Measurements from ENCODE around the gene ZBED4. TPM values are rescaled to one million over a fixed set of nuclear protein-coding genes. Genes with fewer than 3 reads are reported as not detected.

The ZBED4 gene
- total RNA-seq, 1 experiment from 2014 or later = 29.2 TPM

DNA sequence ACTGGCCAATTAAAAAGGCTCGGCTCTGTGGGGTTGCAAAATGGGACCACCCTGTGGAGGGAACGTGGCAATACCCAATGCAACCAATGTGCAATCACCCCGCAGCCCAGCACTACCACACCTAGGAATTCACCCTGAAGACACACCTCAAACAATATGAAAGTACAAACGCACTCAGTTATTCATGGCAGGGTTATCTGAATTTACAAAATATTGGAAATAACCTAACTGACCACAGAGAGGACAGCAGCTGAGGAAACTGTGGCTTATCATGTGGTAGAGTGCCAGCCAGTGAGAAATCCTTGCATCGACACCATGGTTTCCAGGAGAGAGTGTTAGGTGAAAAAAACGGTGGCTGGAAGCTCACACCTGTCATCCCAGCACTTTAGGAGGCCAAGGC is 45.9 kb downstream of the ZBED4 start:
- TF ChIP-seq SP1 (CRISPR knock-in tag; conservative IDR thresholded peaks at IDR 0.05) = no peak
- TF ChIP-seq ZNF121 (CRISPR knock-in tag; IDR thresholded peaks at IDR 0.05) = no peak
- no peak for TF ChIP-seq SOX15 (CRISPR knock-in tag; IDR thresholded peaks at IDR 0.05)
- no peak for TF ChIP-seq ZNF671 (CRISPR knock-in tag; IDR thresholded peaks at IDR 0.05)
- ChIA-PET CTCF (interaction anchor here (0.7 kb wide), 1 partner anchor 131 kb away, joined by 4 read pairs; no protein-coding TSS in a partner anchor), POLR2A (no interaction called here)
- Mint-ChIP-seq H3K27ac (no peak overlapping the region), H3K4me1 (no peaks in the 10 kb centered on the region), H3K4me3 (no peak overlapping the region), H3K9me3 (peaks cover 29% of the 10 kb centered on the region), H3K36me3 (peaks cover 48% of the 10 kb centered on the region), H3K27me3 (ENCODE audit: low read depth) (no peaks in the 10 kb centered on the region; the same call in 1 of the 2 replicates)
- DNase-seq (ENCODE audit: low spot score) (no peak), ATAC-seq (no peak)

- Mint-ChIP-seq H3K27me3 (ENCODE audit: low read depth) (no peaks in the 10 kb centered on the region), H3K27ac (peak overlapping the region; percentile 13; the same call in 1 of the 2 replicates), H3K4me1 (no peaks in the 10 kb centered on the region), H3K4me3 (no peak overlapping the region), H3K36me3 (peaks cover 46% of the 10 kb centered on the region), H3K9me3 (peaks cover 26% of the 10 kb centered on the region)
- TF ChIP-seq CBFB (CRISPR knock-in tag; IDR thresholded peaks at IDR 0.05; ENCODE audit: low read depth) = no peak
- POLR2A ChIA-PET = no interaction called here
- DNase-seq (ENCODE audit: low spot score) = no peak
- CTCF ChIA-PET = no interaction called here
- no peak for ATAC-seq
Measured at GRCh38 chr22:49900441-49901230, 47.0 kb downstream of the ZBED4 start.

GRCh38 chr22:49901457-49901856 is 47.8 kb downstream of the ZBED4 start:
- Mint-ChIP-seq H3K4me1 (no peaks in the 10 kb centered on the region), H3K36me3 (peaks cover 46% of the 10 kb centered on the region), H3K4me3 (no peak overlapping the region), H3K27ac (no peak overlapping the region; the same call in 1 of the 2 replicates), H3K27me3 (ENCODE audit: low read depth) (no peaks in the 10 kb centered on the region), H3K9me3 (peaks cover 26% of the 10 kb centered on the region)
- no peak for DNase-seq (ENCODE audit: low spot score)
- no peak for TF ChIP-seq ZNF416 (CRISPR knock-in tag; IDR thresholded peaks at IDR 0.05)
- no peak for ATAC-seq
- POLR2A ChIA-PET = no interaction called here
- CTCF ChIA-PET = interaction anchor here (0.5 kb wide), 1 partner anchor 63 kb away, joined by 3 read pairs; no protein-coding TSS in a partner anchor

GRCh38 chr22:49903322-49904039 is 49.8 kb downstream of the ZBED4 start:
- H3K9me3 Mint-ChIP-seq = peaks cover 20% of the 10 kb centered on the region
- H3K27me3 Mint-ChIP-seq (ENCODE audit: low read depth) = no peaks in the 10 kb centered on the region
- H3K36me3 Mint-ChIP-seq = peaks cover 46% of the 10 kb centered on the region
- no peak for ATAC-seq
- H3K4me3 Mint-ChIP-seq = no peak overlapping the region
- H3K4me1 Mint-ChIP-seq = no peaks in the 10 kb centered on the region
- DNase-seq (ENCODE audit: low spot score) = no peak
- POLR2A ChIA-PET = no interaction called here
- no peak overlapping the region for H3K27ac Mint-ChIP-seq
- CTCF ChIA-PET = no interaction called here
- TF ChIP-seq KAT7 (CRISPR knock-in tag; IDR thresholded peaks at IDR 0.05; ENCODE audit: borderline replicate concordance) (no peak), RELA (CRISPR knock-in tag; IDR thresholded peaks at IDR 0.05; ENCODE audit: borderline replicate concordance) (no peak)

- Mint-ChIP-seq H3K27me3 (ENCODE audit: low read depth) (no peaks in the 10 kb centered on the region), H3K4me1 (no peaks in the 10 kb centered on the region), H3K27ac (no peak overlapping the region), H3K36me3 (peaks cover 44% of the 10 kb centered on the region), H3K4me3 (no peak overlapping the region), H3K9me3 (peaks cover 17% of the 10 kb centered on the region)
- ChIA-PET POLR2A (no interaction called here), CTCF (no interaction called here)
- no peak for TF ChIP-seq ETV6 (CRISPR knock-in tag; IDR thresholded peaks at IDR 0.05)
- TF ChIP-seq ZBTB21 (CRISPR knock-in tag; IDR thresholded peaks at IDR 0.05; ENCODE audit: borderline replicate concordance) = no peak
- no peak for TF ChIP-seq ATF1 (CRISPR knock-in tag; IDR thresholded peaks at IDR 0.05)
- TF ChIP-seq, protein P1, sequence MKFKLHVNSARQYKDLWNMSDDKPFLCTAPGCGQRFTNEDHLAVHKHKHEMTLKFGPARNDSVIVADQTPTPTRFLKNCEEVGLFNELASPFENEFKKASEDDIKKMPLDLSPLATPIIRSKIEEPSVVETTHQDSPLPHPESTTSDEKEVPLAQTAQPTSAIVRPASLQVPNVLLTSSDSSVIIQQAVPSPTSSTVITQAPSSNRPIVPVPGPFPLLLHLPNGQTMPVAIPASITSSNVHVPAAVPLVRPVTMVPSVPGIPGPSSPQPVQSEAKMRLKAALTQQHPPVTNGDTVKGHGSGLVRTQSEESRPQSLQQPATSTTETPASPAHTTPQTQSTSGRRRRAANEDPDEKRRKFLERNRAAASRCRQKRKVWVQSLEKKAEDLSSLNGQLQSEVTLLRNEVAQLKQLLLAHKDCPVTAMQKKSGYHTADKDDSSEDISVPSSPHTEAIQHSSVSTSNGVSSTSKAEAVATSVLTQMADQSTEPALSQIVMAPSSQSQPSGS (CRISPR knock-in tag; IDR thresholded peaks at IDR 0.05; ENCODE audit: borderline replicate concordance, low read depth) = no peak
- TF ChIP-seq ZNF219 (CRISPR knock-in tag; IDR thresholded peaks at IDR 0.05; ENCODE audit: borderline replicate concordance) = no peak
- no peak for TF ChIP-seq ZNF512 (CRISPR knock-in tag; IDR thresholded peaks at IDR 0.05; ENCODE audit: borderline replicate concordance)
- TF ChIP-seq, protein P2, sequence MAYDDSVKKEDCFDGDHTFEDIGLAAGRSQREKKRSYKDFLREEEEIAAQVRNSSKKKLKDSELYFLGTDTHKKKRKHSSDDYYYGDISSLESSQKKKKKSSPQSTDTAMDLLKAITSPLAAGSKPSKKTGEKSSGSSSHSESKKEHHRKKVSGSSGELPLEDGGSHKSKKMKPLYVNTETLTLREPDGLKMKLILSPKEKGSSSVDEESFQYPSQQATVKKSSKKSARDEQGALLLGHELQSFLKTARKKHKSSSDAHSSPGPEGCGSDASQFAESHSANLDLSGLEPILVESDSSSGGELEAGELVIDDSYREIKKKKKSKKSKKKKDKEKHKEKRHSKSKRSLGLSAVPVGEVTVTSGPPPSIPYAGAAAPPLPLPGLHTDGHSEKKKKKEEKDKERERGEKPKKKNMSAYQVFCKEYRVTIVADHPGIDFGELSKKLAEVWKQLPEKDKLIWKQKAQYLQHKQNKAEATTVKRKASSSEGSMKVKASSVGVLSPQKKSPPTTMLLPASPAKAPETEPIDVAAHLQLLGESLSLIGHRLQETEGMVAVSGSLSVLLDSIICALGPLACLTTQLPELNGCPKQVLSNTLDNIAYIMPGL (CRISPR knock-in tag; IDR thresholded peaks at IDR 0.05) = no peak
- TF ChIP-seq MXD4 (CRISPR knock-in tag; IDR thresholded peaks at IDR 0.05; ENCODE audit: borderline replicate concordance) = no peak
- no peak for TF ChIP-seq NFE2L1 (CRISPR knock-in tag; IDR thresholded peaks at IDR 0.05)
- TF ChIP-seq ZNF263 (CRISPR knock-in tag; IDR thresholded peaks at IDR 0.05; ENCODE audit: low read depth) = no peak
- TF ChIP-seq ESRRA (CRISPR knock-in tag; IDR thresholded peaks at IDR 0.05; ENCODE audit: borderline replicate concordance) = no peak
- TF ChIP-seq CBFB (CRISPR knock-in tag; IDR thresholded peaks at IDR 0.05; ENCODE audit: low read depth) = no peak
- ATAC-seq = no peak
- no peak for DNase-seq (ENCODE audit: low spot score)
Measured at GRCh38 chr22:49904040-49904369, 50.4 kb downstream of the ZBED4 start.
